GM18861 (cell line): ENCODE data around the gene MRPL20.
"Not testable (repeated sequence)": the region's sequence is repeated elsewhere in the genome, so short reads cannot be mapped to it uniquely, and the experiment has no call there.

Source experiments
- ATAC-seq: cut with Tn5 transposase; IDR thresholded peaks from one replicate; pipeline ENCODE4 v1.9.1; 2021; ENCODE audit not compliant: unreplicated experiment

Gene MRPL20

DNA sequence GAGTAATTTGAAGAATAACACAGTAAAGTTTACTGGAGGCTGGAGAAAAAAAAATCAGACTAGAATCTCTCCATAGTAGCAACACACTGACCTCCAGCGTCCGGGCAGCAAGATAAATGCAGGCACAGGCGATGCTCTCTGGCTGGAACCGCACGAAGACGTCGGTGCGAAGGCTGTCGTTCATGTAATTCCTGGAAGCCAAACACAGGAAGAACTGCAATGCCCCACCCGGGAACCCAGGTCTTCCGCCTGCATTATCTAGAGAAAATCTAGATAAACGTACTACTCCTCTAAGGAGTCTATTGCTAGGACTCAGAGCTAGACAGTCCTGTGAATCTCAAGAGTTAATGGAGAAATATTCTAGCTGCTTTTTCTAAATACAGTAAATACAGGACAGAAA, 16.4 kb downstream of the MRPL20 start:
- no peak for ATAC-seq

DNA sequence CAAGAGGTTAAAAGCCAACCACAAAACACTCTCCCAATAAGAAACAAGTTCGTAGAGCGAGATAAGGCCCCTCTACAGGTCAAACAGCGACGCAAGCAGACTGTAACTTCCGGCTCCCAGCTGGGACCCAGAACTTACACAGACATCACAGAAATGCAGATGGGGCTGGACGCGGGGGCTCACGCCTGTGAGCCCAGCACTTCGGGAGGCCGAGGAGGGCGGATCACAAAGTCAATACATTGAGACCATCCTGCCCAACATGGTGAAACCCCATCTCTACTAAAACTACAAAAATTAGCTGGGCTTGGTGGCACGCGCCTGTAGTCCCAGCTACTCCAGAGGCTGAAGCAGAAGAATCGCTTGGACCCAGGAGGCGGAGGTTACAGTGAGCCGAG, 19.0 kb downstream of the MRPL20 start:
- ATAC-seq, result no peak

DNA sequence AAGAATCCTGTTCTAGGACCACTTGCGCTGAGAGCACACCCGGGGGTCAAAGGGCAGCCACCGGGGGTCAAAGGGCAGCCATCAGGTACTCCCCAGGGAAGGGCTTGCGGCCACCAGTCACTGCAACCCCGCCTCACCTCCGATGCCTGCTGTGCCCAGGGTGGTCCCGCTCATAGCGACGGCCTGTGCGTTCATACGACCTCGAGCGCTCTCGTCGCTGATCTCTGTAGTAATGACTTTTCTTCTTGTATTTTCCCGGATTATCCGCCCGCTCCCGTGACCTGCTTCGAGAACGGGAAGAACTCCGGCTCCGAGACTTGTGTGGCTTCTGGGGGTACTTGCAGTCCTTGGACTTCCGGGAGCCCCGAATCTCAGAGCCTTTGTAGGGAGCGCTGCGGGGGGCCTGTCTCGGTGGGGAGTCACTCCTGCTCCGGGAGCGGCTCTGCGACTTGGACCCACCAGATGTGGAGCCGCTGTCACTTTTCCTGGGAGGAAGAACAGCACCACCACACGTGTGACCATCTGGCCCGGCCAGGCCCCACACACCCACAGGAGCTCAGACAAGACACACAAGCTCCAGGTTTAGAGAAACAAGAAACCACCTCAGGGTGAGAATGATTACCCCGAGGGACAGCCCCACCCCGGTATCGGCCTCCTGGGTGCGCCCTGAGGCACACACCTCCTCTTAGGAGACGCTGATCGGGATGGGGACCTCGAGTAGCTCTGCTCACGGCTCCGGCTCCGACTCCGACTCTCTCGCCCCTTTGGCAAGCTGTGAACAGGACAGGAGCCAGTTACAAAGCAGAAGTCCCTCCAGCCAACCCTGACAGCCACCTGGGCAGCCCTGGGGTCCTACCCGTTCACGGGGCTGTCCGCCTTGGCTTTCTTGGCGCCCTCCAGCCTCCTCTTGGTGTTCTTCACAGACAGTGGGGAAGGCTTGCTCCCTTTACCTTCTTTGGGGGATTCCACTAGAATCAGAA, 19.7 kb downstream of the MRPL20 start:
- ATAC-seq, result no peak

DNA sequence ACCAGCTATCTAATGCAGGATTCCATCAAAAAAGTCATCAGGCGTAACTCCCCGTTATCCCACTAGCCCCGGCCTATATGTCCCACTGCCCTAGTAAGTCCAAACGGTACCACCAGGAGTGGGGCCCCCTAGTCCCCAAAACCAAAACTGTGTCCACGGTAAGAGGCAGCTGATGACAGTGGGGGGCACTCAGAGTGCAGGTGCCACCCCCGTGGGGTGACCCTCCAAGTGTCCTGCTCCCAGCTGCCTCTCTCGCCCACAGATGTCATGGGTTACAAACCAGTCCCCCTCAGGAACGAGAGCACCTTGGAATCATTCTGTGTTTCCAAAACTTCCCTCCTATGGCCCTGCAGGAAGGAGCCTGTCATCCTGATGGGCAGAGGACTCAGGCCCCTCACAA, 21.2 kb downstream of the MRPL20 start:
- ATAC-seq, result no peak

DNA sequence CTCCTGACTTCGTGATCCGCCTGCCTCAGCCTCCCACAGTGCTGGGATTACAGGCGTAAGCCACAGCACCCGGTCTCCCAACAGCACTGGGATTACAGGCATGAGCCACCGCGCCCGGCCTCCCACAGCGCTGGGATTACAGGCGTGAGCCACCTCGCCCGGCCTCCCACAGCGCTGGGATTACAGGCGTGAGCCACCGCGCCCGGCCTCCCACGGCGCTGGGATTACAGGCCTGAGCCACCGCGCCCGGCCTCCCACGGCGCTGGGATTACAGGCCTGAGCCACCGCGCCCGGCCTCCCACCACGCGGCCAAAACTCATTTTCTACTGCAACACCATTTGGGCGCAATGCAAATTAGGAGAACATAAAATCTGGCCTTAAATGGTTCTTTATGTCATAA, 21.8 kb downstream of the MRPL20 start:
- ATAC-seq, result not testable (repeated sequence)

DNA sequence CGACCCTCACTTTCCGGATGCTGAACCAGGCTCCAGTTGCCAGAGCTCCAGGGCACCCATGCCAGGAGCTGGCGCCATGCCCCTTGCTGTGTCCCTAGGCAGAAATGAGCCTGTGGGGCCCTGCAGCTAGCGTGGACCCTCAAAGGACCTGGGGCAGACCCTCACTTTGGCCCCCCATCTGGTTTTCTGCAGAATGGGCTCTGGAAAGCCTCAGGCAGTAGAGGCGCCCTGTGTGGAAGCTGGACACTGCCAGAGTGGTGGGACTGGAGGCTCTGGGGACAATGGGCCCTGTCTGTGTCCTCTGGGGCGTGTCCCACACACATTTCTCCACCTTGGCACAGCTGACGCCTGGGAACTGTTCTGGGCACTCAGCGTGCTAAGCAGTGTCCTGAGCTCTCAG, 25.8 kb downstream of the MRPL20 start:
- ATAC-seq, result no peak

DNA sequence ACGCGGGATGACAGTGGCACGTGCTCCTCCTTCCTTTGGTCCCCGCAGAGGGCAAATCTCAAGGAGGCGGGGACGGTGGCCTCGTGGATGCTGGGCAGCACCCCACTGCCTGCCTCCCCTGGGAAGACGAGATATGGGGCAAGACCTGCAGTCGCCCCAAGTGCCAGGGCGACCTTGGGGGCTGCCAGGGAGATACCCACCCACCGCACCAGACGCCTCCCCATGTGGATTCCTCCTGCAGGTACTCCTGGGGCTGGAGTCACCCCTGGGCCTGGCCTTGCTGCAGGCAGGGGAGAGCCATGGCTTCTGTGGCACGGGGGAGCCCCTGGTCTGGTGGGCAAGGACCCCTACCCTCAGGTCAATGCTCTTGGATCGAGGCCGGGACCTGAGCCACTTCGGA, 26.2 kb downstream of the MRPL20 start:
- ATAC-seq, result no peak

DNA sequence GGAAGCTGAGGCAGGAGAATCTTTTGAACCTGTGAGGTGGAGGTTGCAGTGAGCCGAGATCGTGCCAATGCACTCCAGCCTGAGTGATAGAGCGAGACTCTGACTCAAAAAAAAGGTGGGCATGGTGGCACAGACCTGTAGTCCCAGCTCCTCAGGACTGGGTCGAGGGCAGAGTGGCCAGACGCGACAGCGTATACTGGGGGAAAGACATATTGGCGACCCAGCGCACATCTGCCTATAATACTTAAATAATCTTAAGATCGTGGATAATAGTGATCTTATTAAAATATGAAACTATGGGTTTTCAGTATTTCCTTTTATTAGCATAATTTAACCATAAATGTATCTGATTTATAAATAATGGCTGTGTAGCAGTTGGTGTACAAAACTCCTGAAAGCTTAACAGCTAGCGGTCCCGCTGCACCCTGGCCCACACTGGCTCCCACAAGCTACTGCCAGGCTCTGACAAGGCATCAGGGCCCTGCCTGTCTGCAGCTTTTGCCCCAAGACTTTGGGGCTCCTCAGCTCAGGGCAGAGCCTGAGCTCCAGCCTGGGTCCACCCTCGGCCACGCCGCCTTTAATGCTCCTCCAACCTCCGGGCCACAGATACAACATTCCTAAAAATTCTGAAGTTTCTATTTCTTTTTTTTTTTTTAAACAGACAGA, 29.4 kb downstream of the MRPL20 start:
- ATAC-seq, result no peak

DNA sequence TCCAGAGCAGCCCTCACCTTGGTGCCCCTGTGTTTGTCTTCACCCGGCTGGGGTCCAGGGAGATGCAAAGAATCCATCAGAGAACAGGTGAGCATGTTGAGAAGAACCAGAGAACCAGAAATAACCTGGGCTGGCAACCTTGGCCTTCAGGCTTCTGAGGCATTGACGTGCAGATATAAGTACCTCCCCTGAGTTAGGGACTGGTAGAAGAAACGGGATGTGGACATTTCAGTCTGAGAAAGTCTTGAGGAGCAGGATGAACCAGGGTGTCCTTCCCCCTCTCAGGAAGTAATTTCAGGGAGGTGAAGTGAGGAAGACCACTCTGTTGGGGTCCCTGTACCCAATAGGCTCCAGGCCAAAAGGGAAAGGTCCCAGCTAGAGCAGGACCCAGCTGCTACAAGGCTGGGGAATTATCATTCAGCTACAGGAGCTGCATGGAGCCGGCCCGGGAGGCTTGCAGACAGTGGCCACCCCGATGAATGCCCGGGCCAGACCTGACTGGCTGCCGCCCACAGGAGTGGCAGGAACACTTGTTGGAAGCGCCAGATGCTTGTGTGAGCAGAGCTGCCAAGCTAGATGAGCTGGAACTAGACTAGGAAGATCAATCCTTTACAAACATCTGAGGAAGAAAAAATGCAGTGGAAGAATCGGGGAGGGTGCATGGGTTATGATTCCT, 30.4 kb downstream of the MRPL20 start:
- ATAC-seq, result no peak

DNA sequence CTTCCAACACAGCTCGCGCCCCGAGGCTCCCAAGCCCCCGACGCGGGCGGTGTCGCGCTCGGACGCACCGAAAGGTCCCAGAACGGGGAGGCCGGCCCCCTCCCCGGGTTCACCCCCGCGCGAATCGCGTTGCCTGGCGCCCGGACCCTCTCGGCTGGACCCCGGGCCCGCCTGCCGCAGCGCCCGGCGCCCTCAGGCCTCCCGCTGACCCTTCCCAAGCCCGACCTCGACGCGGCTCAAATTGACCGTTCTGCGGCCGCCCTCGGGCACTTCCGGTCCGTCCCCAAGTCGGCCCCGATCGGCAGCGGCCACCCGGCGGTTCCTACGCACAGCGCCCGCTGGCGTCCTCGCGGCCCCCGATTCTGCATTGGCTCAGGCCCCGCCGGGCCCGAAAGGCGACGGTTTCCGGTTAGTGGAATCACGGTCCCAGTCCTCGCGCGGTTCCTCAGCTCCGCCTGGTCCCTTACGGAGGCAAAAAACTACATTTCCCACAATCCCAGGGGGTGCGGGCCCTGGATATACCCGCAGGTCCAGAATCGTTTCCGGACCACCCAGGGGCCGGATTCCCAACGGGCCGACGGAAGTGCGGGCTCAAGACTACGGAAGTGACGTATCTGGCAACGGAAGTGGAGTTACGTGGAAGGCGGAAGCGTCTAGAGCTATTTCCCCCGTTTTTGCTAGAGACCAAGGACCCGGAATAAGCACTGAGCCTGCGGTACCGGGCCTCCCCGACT, 32.0 kb downstream of the MRPL20 start, which contains the start of gene AURKAIP1:
TSS of gene AURKAIP1 (minus strand) at position 279 of the 734 bp plus-strand sequence. CDS start 451 bp downstream, outside the sequence.
- ATAC-seq, result peak; percentile 80

DNA sequence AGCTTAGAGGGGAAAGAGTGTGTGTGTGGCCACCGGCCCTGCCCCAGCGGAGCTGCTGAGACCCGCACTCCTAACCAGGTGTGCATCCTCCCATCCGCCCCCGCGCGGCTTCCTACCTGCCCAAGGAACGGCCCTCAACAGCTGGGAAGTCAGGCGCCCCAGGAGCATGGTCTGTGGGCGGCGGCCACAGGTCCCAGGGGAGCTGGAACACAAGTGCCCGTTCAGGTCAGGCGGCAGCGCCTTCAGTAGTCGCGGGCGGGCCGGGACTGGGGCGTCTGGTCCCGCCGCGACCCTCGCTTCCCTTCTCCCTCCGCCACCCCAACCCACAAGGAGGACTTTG, 32.5 kb downstream of the MRPL20 start:
- peak; percentile 3 for ATAC-seq

DNA sequence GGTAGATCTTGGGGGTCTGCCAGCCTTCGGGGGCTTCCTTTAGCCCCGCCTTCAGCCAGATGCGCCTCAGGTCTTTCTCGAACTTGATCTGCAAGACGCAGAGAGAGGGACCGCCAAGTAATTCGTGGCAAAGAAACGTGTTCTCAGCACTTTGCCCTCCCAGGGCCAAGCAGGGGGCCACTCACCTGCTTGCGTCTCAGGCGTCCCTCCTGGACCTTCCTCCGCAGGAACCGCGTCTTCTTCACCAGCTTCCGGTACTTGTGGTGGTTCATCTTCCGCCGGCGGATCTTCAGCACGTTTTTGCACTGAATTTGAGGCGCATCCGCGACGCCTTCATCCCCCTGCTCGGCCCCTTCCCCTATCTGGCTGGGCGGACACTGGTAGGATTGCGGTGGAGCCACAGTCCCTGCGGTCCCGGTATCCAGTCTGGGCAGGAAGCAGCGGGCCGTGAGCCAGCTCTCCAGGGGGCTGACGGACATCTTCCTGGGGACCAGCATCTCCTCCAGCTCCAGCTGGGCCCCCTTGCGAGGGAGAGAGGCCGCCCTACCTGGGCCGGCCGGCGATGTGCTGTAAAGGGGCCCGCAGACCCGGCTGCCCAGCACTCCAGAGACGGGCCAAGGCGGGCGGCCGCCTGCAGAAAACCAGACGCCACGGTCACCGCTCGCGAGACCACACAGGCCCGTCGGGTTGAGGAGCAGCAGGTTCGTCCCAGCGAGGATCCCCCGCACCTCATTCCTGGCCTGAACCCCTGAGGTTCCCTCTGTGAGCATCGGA, 33.1 kb downstream of the MRPL20 start:
- ATAC-seq, result no peak

DNA sequence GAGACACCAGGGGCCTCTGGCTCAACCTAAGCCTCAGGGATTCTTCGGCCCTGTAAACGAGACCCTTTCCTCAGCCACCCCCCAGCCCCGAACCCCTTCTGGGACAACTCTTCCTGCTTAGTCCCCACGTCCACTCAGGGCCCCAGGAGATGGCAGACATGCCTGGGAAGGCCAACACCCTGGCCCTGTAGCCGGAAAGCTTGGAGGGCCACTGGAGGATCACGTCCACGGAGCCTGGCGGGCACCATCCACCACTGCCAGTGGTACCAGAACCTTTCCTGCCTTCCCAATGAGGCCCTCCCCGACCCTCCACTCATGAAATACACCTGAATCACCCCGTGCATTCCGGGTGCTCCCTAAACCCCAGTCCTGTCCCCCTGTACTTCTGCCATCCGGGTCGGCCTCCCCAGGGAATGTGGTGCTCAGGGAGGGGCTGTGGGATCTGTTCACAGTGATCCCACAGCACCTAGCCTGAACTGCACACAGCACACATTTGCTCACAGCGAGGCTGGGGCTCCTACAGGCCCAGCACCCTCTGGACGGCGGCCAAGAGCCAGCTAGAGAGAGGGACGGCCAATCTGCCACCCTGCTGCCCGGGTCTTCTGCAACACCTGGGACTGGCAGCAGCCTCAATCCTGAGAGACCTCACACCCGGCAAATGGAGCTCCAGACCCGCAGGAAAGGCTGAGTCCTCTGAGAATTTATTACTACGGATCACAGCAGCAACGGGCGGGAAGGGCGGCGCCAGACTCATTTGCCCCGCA, 33.9 kb downstream of the MRPL20 start:
- no peak for ATAC-seq

DNA sequence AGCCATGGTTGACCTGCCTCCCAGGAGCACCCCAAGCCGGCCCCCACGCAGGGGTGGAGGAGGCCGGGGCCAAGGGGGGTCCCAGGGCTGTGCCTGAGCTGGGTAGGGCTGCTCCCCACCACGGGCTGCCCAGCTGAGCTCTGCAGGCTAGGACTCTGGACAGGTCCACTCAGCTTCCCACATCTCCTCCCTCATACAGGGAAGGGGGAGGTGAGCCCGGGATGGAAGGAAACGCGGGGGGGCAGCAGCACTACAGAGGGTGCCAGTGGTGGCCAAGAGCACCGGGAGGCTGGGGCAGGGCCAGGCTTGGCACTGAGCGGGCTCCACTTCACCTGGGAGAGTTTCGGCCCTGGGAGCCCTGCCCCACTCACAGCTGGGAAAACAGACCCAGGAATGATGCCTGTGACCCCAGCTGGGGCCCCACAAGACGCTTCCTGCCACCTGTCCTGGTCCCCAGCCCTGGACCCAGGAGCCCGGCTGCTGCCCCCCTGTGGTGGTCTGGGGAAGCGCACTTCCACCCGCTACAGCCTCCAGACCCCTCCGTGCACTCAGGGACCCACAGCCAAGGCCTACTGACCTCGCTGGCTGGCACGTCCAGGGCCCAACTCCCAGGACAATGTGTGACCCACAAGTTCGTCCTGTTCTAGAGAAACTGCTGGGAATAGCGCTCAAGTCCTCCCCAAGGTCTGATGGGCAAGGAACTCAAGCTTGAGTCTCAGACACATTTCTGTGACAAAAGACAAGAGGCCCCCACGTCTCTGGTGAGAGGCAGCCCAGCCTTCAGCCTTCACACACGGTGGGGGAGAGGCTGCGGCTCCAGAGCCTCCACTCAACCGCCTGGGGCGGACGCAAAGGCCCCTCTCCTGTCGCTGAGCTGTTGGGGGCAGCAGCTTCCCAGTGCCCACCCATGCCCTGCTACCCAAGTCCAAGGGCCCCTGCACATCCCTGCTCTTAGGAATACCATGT, 35.1 kb downstream of the MRPL20 start:
- ATAC-seq, result no peak

DNA sequence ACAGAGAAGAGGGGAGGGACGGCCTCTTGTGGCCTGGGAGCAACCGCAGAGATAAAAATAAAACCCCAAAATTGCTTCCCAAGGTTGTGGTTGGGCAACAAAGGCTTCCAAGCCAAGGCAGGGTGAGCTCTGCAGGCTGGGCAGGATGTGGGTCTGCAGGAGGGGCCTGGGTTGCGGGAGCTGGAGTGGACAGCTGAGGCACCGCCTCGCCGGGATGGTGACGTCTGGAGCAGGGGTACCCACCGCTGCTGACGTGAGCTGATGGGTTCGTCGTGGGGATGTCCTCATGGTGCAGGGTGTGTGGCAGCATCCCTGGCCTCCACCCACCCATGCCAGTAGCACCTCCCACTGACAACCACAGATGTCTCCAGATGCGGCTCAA, 35.7 kb downstream of the MRPL20 start:
- ATAC-seq, result no peak

DNA sequence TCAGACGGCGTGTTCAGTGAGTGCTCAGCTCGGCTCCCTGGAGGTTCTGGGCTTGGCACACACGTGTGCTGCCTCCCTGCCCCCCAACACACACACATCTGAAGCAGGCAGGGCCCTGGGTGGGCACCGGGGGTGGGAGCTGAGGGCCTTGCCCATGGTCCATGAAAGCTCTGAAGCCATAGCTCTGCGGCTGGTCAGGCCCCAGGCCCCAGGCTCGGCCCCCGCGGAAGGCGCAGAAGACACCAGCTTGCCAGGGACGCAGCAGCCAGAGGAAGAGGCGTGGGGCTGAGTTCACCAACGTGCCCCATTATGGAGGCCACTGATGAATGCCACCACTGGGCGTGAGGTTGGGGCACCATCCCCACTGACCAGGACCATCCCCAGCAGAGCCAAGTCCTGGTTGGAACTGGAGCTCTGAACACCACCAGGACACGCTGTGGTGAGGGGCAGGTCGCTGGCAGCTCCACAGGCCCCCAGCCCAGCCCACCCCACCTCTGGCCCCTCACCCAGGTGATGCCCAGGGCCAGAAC, 36.3 kb downstream of the MRPL20 start:
- no peak for ATAC-seq

DNA sequence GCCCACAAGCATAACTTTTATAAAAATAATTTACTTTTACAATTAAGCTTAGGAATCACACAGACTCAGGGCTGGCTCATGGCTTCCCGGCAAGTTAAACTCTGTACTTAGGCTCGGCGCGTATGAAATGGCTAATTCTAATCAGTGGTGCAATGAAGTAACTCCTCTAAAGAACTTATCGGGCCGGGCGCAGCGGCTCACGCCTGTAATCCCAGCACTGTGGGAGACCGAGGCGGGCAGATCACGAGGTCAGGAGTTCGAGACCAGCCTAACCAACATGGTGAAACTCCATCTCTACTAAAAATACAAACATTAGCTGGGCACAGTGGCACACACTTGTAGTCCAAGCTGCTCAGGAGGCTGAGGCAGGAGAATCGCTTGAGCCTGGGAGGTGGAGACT, 37.0 kb downstream of the MRPL20 start:
- ATAC-seq, result not testable (repeated sequence)

DNA sequence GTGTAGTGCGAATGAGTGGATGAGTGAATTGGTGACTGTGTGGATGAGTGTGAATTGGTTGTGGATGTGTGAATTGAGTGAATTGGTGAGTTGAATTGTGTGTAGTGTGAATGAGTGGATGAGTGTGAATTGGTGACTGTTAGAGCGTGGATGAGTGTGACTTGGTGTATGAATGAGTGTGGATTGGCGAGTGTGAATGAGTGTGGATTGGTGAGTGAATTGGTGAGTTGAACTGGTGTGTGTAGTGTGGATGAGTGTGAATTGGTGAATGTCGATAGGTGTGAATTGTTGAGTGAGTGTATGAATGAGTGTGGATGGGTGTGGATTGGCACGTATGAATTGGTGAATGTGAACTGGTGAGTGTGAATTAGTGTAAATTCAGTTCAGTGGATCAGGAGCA, 39.8 kb downstream of the MRPL20 start:
- no peak for ATAC-seq
